RWPE2 (cell line): ENCODE data around the gene HELT.
A peak's percentile ranks its signal among the peaks of the same experiment; 100 is the strongest.

Source experiments
- ATAC-seq: fragments of 200-7000 bp; cut with Tn5 transposase; 3 replicates; pipeline ENCODE4 v1.9.1; 2021; ENCODE audit warnings: low read depth
- DNase-seq: peaks from one replicate; pipeline ENCODE4 v3.0.0-alpha.2; 2020; ENCODE audit warnings: low spot score
- H3K27ac ChIP-seq: fragments of 450-650 bp; 2 replicates; pipeline ENCODE4 v1.5.1; 2017; ENCODE audit warnings: mild to moderate bottlenecking; ENCODE audit not compliant: poor library complexity, severe bottlenecking
- H3K27me3 ChIP-seq: fragments of 250-450 bp; sonication (Bioruptor Pico); 2 replicates; pipeline ENCODE4 v1.5.1; 2021; ENCODE audit warnings: mild to moderate bottlenecking, moderate library complexity; ENCODE audit not compliant: insufficient read depth, poor library complexity, severe bottlenecking
- H3K36me3 ChIP-seq: fragments of 250-450 bp; sonication (Bioruptor Pico); 2 replicates; pipeline ENCODE4 v1.5.1; 2020; ENCODE audit warnings: low read depth, mild to moderate bottlenecking, moderate library complexity
- H3K4me1 ChIP-seq: fragments of 250-450 bp; sonication (Bioruptor Pico); 2 replicates; pipeline ENCODE4 v1.5.1; 2021; ENCODE audit warnings: mild to moderate bottlenecking, moderate library complexity; ENCODE audit not compliant: insufficient read depth, poor library complexity, severe bottlenecking
- H3K4me3 ChIP-seq: fragments of 250-450 bp; sonication (Bioruptor Pico); 2 replicates; pipeline ENCODE4 v1.5.1; 2021; ENCODE audit warnings: mild to moderate bottlenecking, moderate library complexity; ENCODE audit not compliant: severe bottlenecking
- H3K9me3 ChIP-seq: fragments of 250-450 bp; sonication (Bioruptor Pico); 2 replicates; pipeline ENCODE4 v1.5.1; 2021; ENCODE audit warnings: mild to moderate bottlenecking, moderate library complexity; ENCODE audit not compliant: severe bottlenecking
- CTCF ChIP-seq: fragments of 450-650 bp; IDR thresholded peaks from one replicate; pipeline ENCODE4 v1.5.1; 2017; ENCODE audit warnings: mild to moderate bottlenecking, moderate library complexity; ENCODE audit not compliant: poor library complexity, severe bottlenecking

HELT gene

GRCh38 chr4:185018834-185019455 lies 655 bp downstream of the HELT start:
- no peak overlapping the region for H3K27ac ChIP-seq
- no peak for TF ChIP-seq CTCF
- H3K4me3 ChIP-seq = no peak overlapping the region
- ATAC-seq = no peak
- H3K9me3 ChIP-seq = no peaks in the 10 kb centered on the region
- no peaks in the 10 kb centered on the region for H3K4me1 ChIP-seq
- no peaks in the 10 kb centered on the region for H3K36me3 ChIP-seq
- no peak for DNase-seq
- peaks cover 98% of the 10 kb centered on the region for H3K27me3 ChIP-seq

GRCh38 chr4:185019456-185020292 lies 1.4 kb downstream of the HELT start:
- Histone ChIP-seq H3K27ac (no peak overlapping the region), H3K4me3 (peak overlapping the region; percentile 4), H3K36me3 (no peaks in the 10 kb centered on the region), H3K27me3 (peaks cover 96% of the 10 kb centered on the region), H3K4me1 (no peaks in the 10 kb centered on the region), H3K9me3 (no peaks in the 10 kb centered on the region)
- DNase-seq (no peak), ATAC-seq (peak; percentile 39; the same call in 1 of the 3 replicates)
- TF ChIP-seq CTCF = no peak

- H3K9me3 ChIP-seq = no peaks in the 10 kb centered on the region
- peaks cover 92% of the 10 kb centered on the region for H3K27me3 ChIP-seq
- H3K36me3 ChIP-seq = no peaks in the 10 kb centered on the region
- TF ChIP-seq CTCF = no peak
- H3K27ac ChIP-seq = no peak overlapping the region
- no peak for DNase-seq
- no peak overlapping the region for H3K4me3 ChIP-seq
- H3K4me1 ChIP-seq = no peaks in the 10 kb centered on the region
- peak; percentile 36 for ATAC-seq
Observed at GRCh38 chr4:185020293-185020808, 2.1 kb downstream of the HELT start.

GRCh38 chr4:185020863-185021761 lies 2.8 kb downstream of the HELT start:
- DNase-seq = no peak
- no peaks in the 10 kb centered on the region for H3K4me1 ChIP-seq
- ATAC-seq = no peak
- no peaks in the 10 kb centered on the region for H3K9me3 ChIP-seq
- H3K36me3 ChIP-seq = no peaks in the 10 kb centered on the region
- H3K27ac ChIP-seq = no peak overlapping the region
- no peak overlapping the region for H3K4me3 ChIP-seq
- TF ChIP-seq CTCF = no peak
- peaks cover 86% of the 10 kb centered on the region for H3K27me3 ChIP-seq
